PC-3 (cell line): Measurements from ENCODE around the gene BAZ1A. TPM values are rescaled to one million over a fixed set of nuclear protein-coding genes. Genes with fewer than 3 reads are reported as not detected.

Experiments
- ATAC-seq: fragments of 200-7000 bp; cut with Tn5 transposase; 2 replicates; pipeline ENCODE4 v1.9.1; 2020; ENCODE audit warnings: mild to moderate bottlenecking, moderate library complexity
- BruUV-seq: library from RNA; stranded (reverse); fragments of 400-500 nt; replicated peaks from 2 replicates; lab custom pipeline; 2021; lab: Mats Ljungman, UMichigan
- CTCF ChIA-PET: fragments of 300-600 bp; sonication (Branson Sonifier 250); formaldehyde crosslinking; loops from one replicate; lab custom pipeline; 2022; ENCODE audit warnings: antibody characterized with exemption; lab: Charles Lee
- POLR2A ChIA-PET: fragments of 300-600 bp; sonication (Branson Sonifier 250); formaldehyde crosslinking; loops from one replicate; lab custom pipeline; 2022; ENCODE audit warnings: antibody characterized with exemption; ENCODE audit not compliant: unreplicated experiment; lab: Charles Lee
- DNase-seq: peaks from one replicate; pipeline ENCODE4 v3.0.0-alpha.2; 2015
- H2AFZ ChIP-seq: fragments of 300-600 bp; sonication (generic); 2 replicates; pipeline ENCODE4 v1.6.0; 2016; ENCODE audit warnings: antibody characterized with exemption, low read length
- H3F3A ChIP-seq: fragments of 300-600 bp; sonication (generic); one replicate; pipeline ENCODE4 v1.6.0; 2017; ENCODE audit warnings: antibody characterized with exemption, low read length, control low read depth, mild to moderate bottlenecking; ENCODE audit not compliant: unreplicated experiment
- H3K27ac ChIP-seq: fragments of 300-600 bp; sonication (generic); 2 replicates; pipeline ENCODE4 v1.5.1; 2016; ENCODE audit warnings: mild to moderate bottlenecking, low read length
- H3K27me3 ChIP-seq: fragments of 300-600 bp; sonication (generic); 2 replicates; pipeline ENCODE4 v1.6.1; 2016; ENCODE audit warnings: low read length, mixed read lengths
- H3K36me3 ChIP-seq: fragments of 300-600 bp; sonication (generic); 2 replicates; pipeline ENCODE4 v1.6.1; 2016; ENCODE audit warnings: low read depth, mixed run types, low read length, mixed read lengths
- H3K4me1 ChIP-seq: fragments of 300-600 bp; sonication (generic); 2 replicates; pipeline ENCODE4 v1.5.1; 2016; ENCODE audit warnings: low read length; ENCODE audit not compliant: insufficient read depth
- H3K4me2 ChIP-seq: fragments of 300-600 bp; sonication (generic); 2 replicates; pipeline ENCODE4 v1.6.0; 2016; ENCODE audit warnings: low read length
- H3K4me3 ChIP-seq: fragments of 300-600 bp; sonication (generic); 2 replicates; pipeline ENCODE4 v1.5.1; 2016; ENCODE audit warnings: mild to moderate bottlenecking, low read length, mixed read lengths
- H3K79me2 ChIP-seq: fragments of 300-600 bp; sonication (generic); 2 replicates; pipeline ENCODE4 v1.6.1; 2017; ENCODE audit warnings: low read length, mixed read lengths
- H3K9ac ChIP-seq: fragments of 300-600 bp; sonication (generic); 2 replicates; pipeline ENCODE4 v1.6.0; 2016; ENCODE audit warnings: mild to moderate bottlenecking, low read length
- H3K9me2 ChIP-seq: fragments of 300-600 bp; sonication (generic); replicated peaks from 2 replicates; pipeline ENCODE4 v1.6.1; 2016; ENCODE audit warnings: mixed run types, low read length, mixed read lengths
- H3K9me3 ChIP-seq: fragments of 300-600 bp; sonication (generic); 2 replicates; pipeline ENCODE4 v1.6.1; 2016; ENCODE audit warnings: low read length, mixed read lengths
- H4K20me1 ChIP-seq: fragments of 300-600 bp; sonication (generic); 2 replicates; pipeline ENCODE4 v1.6.1; 2016; ENCODE audit warnings: low read length, mixed read lengths
- EZH2 ChIP-seq: fragments of 300-600 bp; sonication (generic); IDR thresholded peaks from one replicate; pipeline ENCODE4 v1.6.1; 2017; ENCODE audit warnings: antibody characterized with exemption, mild to moderate bottlenecking, low read length; ENCODE audit not compliant: unreplicated experiment
- EZH2phosphoT487 ChIP-seq: fragments of 300-600 bp; sonication (generic); IDR thresholded peaks from 2 replicates; pipeline ENCODE4 v1.6.1; 2018; ENCODE audit warnings: mild to moderate bottlenecking, antibody characterized with exemption, low read length, borderline replicate concordance
- intact Hi-C: fragments of 100-400 bp; cut with micrococcal nuclease; formaldehyde crosslinking; loops from 2 replicates; pipeline ENCODE4 v1.9.0; 2023
- total RNA-seq: library from RNA; depleted of rRNA; stranded (reverse); fragments of >200 nt; gene quantifications from 2 replicates; pipeline ENCODE4 v1.2.3, GENCODE V29; 2014
- TF ChIP-seq, protein P1 (sequence below): fragments of 300-600 bp; sonication (generic); conservative IDR thresholded peaks from 2 replicates; pipeline ENCODE4 v1.5.1; 2017; ENCODE audit warnings: antibody characterized with exemption, low read depth, mild to moderate bottlenecking, low read length

BAZ1A gene
- total RNA-seq, 1 experiment from 2014 or later: 24.7 TPM

DNA sequence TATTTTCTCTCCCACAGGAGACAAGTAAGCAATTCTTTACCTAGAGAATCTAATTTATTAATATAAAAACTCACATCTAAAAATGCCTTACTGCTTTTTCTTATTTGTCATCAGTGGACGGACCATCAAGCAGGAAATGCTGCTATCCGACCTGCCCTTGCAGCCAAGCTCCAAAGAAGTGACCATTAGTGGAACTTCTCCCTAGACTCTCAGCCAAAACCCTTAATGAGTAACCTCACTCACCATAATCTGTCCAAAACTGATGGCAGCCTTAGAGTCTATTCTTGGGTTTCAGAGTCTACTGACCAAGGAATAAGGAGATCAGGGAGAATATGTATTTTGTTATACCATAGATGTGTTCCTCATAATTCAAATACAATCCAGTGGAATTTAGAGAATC, 99.8 kb downstream of the BAZ1A start:
- H3F3A ChIP-seq: no peaks in the 10 kb centered on the region
- CTCF ChIA-PET: no interaction called here
- H3K27ac ChIP-seq: no peak overlapping the region
- no peaks in the 10 kb centered on the region for H3K4me1 ChIP-seq
- no peaks in the 10 kb centered on the region for H3K9me3 ChIP-seq
- no peak overlapping the region for H3K4me3 ChIP-seq
- no peak for TF ChIP-seq EZH2
- TF ChIP-seq, protein P1, sequence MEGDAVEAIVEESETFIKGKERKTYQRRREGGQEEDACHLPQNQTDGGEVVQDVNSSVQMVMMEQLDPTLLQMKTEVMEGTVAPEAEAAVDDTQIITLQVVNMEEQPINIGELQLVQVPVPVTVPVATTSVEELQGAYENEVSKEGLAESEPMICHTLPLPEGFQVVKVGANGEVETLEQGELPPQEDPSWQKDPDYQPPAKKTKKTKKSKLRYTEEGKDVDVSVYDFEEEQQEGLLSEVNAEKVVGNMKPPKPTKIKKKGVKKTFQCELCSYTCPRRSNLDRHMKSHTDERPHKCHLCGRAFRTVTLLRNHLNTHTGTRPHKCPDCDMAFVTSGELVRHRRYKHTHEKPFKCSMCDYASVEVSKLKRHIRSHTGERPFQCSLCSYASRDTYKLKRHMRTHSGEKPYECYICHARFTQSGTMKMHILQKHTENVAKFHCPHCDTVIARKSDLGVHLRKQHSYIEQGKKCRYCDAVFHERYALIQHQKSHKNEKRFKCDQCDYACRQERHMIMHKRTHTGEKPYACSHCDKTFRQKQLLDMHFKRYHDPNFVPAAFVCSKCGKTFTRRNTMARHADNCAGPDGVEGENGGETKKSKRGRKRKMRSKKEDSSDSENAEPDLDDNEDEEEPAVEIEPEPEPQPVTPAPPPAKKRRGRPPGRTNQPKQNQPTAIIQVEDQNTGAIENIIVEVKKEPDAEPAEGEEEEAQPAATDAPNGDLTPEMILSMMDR: no peak
- TF ChIP-seq EZH2phosphoT487: no peak
- peaks cover 22% of the 10 kb centered on the region for H3K36me3 ChIP-seq
- no peaks in the 10 kb centered on the region for H3K79me2 ChIP-seq
- no peaks in the 10 kb centered on the region for H3K27me3 ChIP-seq
- POLR2A ChIA-PET: no interaction called here
- DNase-seq: no peak
- no peaks in the 10 kb centered on the region for H3K9me2 ChIP-seq
- ATAC-seq: no peak
- H3K4me2 ChIP-seq: no peak overlapping the region
- intact Hi-C loops: no loop called here
- H4K20me1 ChIP-seq: no peaks in the 10 kb centered on the region
- no peak overlapping the region for H3K9ac ChIP-seq
- no TSS peak for BruUV-seq
- H2AFZ ChIP-seq: no peak overlapping the region

DNA sequence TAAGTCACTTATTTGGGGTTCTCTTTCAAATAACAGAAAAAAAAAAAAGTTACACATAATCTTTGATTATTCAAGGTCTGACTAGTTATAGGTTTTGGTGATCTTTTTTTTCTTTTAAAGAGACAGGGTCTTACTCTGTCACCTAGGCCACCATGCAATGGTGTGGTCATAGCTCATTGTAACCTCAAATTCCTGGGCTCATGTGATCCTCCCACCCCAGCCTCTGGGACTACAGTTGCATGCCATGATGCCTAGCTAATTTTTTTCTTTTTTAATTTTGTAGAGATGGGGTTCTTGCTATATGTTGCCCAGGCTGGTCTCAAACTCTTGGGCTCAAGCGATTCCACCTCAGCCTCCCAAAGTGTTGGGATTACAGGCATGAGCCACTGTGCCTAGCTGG, 104.3 kb downstream of the BAZ1A start:
- H3K79me2 ChIP-seq: no peaks in the 10 kb centered on the region
- H3K27ac ChIP-seq: no peak overlapping the region
- intact Hi-C loops: no loop called here
- no peaks in the 10 kb centered on the region for H4K20me1 ChIP-seq
- no peak for ATAC-seq
- no peak overlapping the region for H3K9ac ChIP-seq
- TF ChIP-seq EZH2 (no peak), EZH2phosphoT487 (no peak)
- TF ChIP-seq, protein P1: no peak
- no peaks in the 10 kb centered on the region for H3K27me3 ChIP-seq
- no TSS peak for BruUV-seq
- CTCF ChIA-PET: no interaction called here
- no peak overlapping the region for H2AFZ ChIP-seq
- POLR2A ChIA-PET: no interaction called here
- no peaks in the 10 kb centered on the region for H3K9me2 ChIP-seq
- no peaks in the 10 kb centered on the region for H3K4me1 ChIP-seq
- H3K9me3 ChIP-seq: no peaks in the 10 kb centered on the region
- DNase-seq: no peak
- H3F3A ChIP-seq: no peaks in the 10 kb centered on the region
- no peak overlapping the region for H3K4me2 ChIP-seq
- peaks cover 14% of the 10 kb centered on the region for H3K36me3 ChIP-seq
- H3K4me3 ChIP-seq: no peak overlapping the region

DNA sequence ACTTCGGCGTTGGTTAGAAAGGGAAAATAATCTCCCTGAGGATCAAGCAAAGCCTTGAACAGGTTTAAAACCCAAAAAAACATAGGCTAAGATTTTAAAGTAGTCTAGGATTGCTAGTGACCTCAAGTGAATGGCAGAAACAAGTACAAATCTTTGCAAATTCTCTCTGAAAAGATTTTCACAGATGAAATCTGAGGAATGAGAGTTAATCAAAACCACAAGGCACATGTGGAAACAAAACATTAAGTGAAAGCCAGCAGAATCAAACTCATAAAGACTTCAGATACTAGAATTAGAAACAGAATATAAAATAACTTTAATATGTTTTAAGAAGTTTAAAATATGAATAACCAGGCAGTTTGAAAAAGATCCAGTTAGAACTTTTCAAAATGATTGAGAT, 108.6 kb downstream of the BAZ1A start:
- intact Hi-C loops: no loop called here
- Histone ChIP-seq H3K36me3 (peaks cover 39% of the 10 kb centered on the region), H3F3A (no peaks in the 10 kb centered on the region), H3K4me2 (no peak overlapping the region), H3K4me3 (no peak overlapping the region), H3K9ac (no peak overlapping the region), H2AFZ (no peak overlapping the region), H3K27me3 (no peaks in the 10 kb centered on the region), H3K9me2 (no peaks in the 10 kb centered on the region), H3K4me1 (no peaks in the 10 kb centered on the region), H3K79me2 (no peaks in the 10 kb centered on the region), H3K27ac (no peak overlapping the region), H3K9me3 (no peaks in the 10 kb centered on the region), H4K20me1 (no peaks in the 10 kb centered on the region)
- ATAC-seq (no peak), DNase-seq (no peak)
- CTCF ChIA-PET: no interaction called here
- TF ChIP-seq EZH2phosphoT487: no peak
- TF ChIP-seq, protein P1: no peak
- no peak for TF ChIP-seq EZH2
- POLR2A ChIA-PET: no interaction called here
- no TSS peak for BruUV-seq
